Measurements from ENCODE around the gene PCNX3.

PCNX3 gene

GRCh38 chr11:65580756-65581155 lies 34.8 kb upstream of the PCNX3 start:
- no peak for DNase-seq (ENCODE audit: low spot score)

GRCh38 chr11:65581928-65582327 lies 33.6 kb upstream of the PCNX3 start:
- DNase-seq (ENCODE audit: low spot score), result no peak

- DNase-seq (ENCODE audit: low spot score), result no peak
Observed at GRCh38 chr11:65583589-65583988, 32.0 kb upstream of the PCNX3 start.

GRCh38 chr11:65584106-65584505 lies 31.5 kb upstream of the PCNX3 start:
- DNase-seq (ENCODE audit: low spot score), result no peak

- DNase-seq (ENCODE audit: low spot score), result no peak
Observed at GRCh38 chr11:65584723-65585171, 30.8 kb upstream of the PCNX3 start.

- no peak for DNase-seq (ENCODE audit: low spot score)
Observed at GRCh38 chr11:65585396-65586246, 30.0 kb upstream of the PCNX3 start.

GRCh38 chr11:65586247-65586630 lies 29.3 kb upstream of the PCNX3 start:
- no peak for DNase-seq (ENCODE audit: low spot score)

- DNase-seq (ENCODE audit: low spot score), result no peak
Observed at GRCh38 chr11:65586676-65587075, 28.9 kb upstream of the PCNX3 start.

- DNase-seq (ENCODE audit: low spot score), result peak; percentile 86
Observed at GRCh38 chr11:65588199-65589054, 27.1 kb upstream of the PCNX3 start.

GRCh38 chr11:65589444-65590239 lies 25.9 kb upstream of the PCNX3 start:
- DNase-seq (ENCODE audit: low spot score), result no peak

- no peak for DNase-seq (ENCODE audit: low spot score)
Observed at GRCh38 chr11:65590240-65590738, 25.3 kb upstream of the PCNX3 start.

- no peak for DNase-seq (ENCODE audit: low spot score)
Observed at GRCh38 chr11:65591939-65592857, 23.4 kb upstream of the PCNX3 start.

GRCh38 chr11:65592858-65593517 lies 22.6 kb upstream of the PCNX3 start:
- no peak for DNase-seq (ENCODE audit: low spot score)

- DNase-seq (ENCODE audit: low spot score), result peak; percentile 77
Observed at GRCh38 chr11:65593518-65594414, 21.8 kb upstream of the PCNX3 start.

- DNase-seq (ENCODE audit: low spot score), result no peak
Observed at GRCh38 chr11:65595131-65595530, 20.4 kb upstream of the PCNX3 start.

GRCh38 chr11:65595543-65596281 lies 19.9 kb upstream of the PCNX3 start, which contains the start of gene KCNK7:
Gene KCNK7 (minus strand): TSS chr11:65595800. CDS start chr11:65595772, 28 bp downstream.
- no peak for DNase-seq (ENCODE audit: low spot score)

GRCh38 chr11:65596520-65596919 lies 19.1 kb upstream of the PCNX3 start:
- DNase-seq (ENCODE audit: low spot score), result no peak

GRCh38 chr11:65598258-65598699 lies 17.3 kb upstream of the PCNX3 start:
- DNase-seq (ENCODE audit: low spot score), result no peak

All from HuH-7 (cell line).